Epithelial cell of esophagus (primary cell): ENCODE results near the gene TPO.

Experiments
- DNase-seq: peaks from one replicate; pipeline ENCODE4 v3.0.0; 2010; ENCODE audit warnings: low read depth
- H3K4me3 ChIP-seq: 2 replicates; pipeline ENCODE4 v1.5.1; 2011; ENCODE audit warnings: mild to moderate bottlenecking, low read length, control low read depth
- TF ChIP-seq, protein P1 (sequence below): IDR thresholded peaks from 2 replicates; pipeline ENCODE4 v1.5.1; 2011; ENCODE audit warnings: low read depth, mild to moderate bottlenecking, low read length, control low read depth, inconsistent platforms; ENCODE audit not compliant: insufficient read depth; ENCODE audit errors: missing control alignments

TPO gene

DNA sequence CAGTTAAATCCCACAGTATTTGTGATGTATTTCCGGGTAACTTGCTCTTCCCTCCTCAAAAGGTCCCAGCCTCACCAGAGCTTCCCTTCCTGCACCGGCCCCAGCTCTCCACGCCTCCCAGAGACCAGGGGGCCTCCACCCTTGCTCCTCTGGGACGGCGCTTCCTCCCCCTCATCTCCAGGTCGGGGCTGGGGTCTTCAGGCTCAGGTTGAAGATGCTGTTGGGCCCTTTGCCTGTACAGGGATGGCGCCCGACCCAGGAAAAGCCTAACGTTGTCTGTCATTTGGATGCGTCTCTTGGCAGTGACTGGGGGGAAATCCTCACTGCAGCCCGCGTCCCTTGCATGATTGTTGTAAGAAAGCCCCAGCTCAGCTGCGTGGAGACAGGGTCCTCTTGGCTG lies 126.7 kb downstream of the TPO start:
- TF ChIP-seq, protein P1, sequence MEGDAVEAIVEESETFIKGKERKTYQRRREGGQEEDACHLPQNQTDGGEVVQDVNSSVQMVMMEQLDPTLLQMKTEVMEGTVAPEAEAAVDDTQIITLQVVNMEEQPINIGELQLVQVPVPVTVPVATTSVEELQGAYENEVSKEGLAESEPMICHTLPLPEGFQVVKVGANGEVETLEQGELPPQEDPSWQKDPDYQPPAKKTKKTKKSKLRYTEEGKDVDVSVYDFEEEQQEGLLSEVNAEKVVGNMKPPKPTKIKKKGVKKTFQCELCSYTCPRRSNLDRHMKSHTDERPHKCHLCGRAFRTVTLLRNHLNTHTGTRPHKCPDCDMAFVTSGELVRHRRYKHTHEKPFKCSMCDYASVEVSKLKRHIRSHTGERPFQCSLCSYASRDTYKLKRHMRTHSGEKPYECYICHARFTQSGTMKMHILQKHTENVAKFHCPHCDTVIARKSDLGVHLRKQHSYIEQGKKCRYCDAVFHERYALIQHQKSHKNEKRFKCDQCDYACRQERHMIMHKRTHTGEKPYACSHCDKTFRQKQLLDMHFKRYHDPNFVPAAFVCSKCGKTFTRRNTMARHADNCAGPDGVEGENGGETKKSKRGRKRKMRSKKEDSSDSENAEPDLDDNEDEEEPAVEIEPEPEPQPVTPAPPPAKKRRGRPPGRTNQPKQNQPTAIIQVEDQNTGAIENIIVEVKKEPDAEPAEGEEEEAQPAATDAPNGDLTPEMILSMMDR: no peak
- H3K4me3 ChIP-seq: no peak overlapping the region
- no peak for DNase-seq

GRCh38 chr2:1540481-1540880 lies 127.2 kb downstream of the TPO start:
- H3K4me3 ChIP-seq: no peak overlapping the region
- no peak for DNase-seq
- TF ChIP-seq, protein P1: no peak

GRCh38 chr2:1541040-1541439 lies 127.8 kb downstream of the TPO start:
- no peak for DNase-seq
- no peak overlapping the region for H3K4me3 ChIP-seq
- TF ChIP-seq, protein P1: no peak

GRCh38 chr2:1541819-1542475 lies 128.7 kb downstream of the TPO start:
- no peak overlapping the region for H3K4me3 ChIP-seq
- DNase-seq: no peak
- TF ChIP-seq, protein P1: no peak

- H3K4me3 ChIP-seq: no peak overlapping the region
- TF ChIP-seq, protein P1: no peak
- no peak for DNase-seq
Observed at GRCh38 chr2:1542971-1543370, 129.7 kb downstream of the TPO start.

GRCh38 chr2:1543776-1544477 lies 130.7 kb downstream of the TPO start:
- DNase-seq: no peak
- H3K4me3 ChIP-seq: no peak overlapping the region
- TF ChIP-seq, protein P1: no peak

GRCh38 chr2:1544478-1545069 lies 131.3 kb downstream of the TPO start:
- peak; percentile 4 for DNase-seq
- TF ChIP-seq, protein P1: no peak
- no peak overlapping the region for H3K4me3 ChIP-seq
